ENCODE results near the gene ZNF827. TPM values are rescaled to one million over a fixed set of nuclear protein-coding genes. Genes with fewer than 3 reads are reported as not detected.
A peak's percentile ranks its signal among the peaks of the same experiment; 100 is the strongest.

Gene ZNF827
- total RNA-seq, 1 donor: 16.3 TPM

- Histone ChIP-seq H2AFZ (ENCODE audit: low read length) (no peak overlapping the region), H3K4me2 (ENCODE audit: insufficient read depth, low read length) (no peak overlapping the region), H3K27ac (ENCODE audit: low read depth, low read length) (no peak overlapping the region), H3K36me3 (ENCODE audit: insufficient read depth, low read length) (peaks cover 26% of the 10 kb centered on the region), H3K27me3 (ENCODE audit: insufficient read depth, low read length) (no peaks in the 10 kb centered on the region), H4K20me1 (ENCODE audit: insufficient read depth, low read length) (no peaks in the 10 kb centered on the region), H3K4me3 (ENCODE audit: insufficient read depth, low read length) (no peak overlapping the region), H3K79me2 (ENCODE audit: insufficient read depth, low read length) (no peaks in the 10 kb centered on the region), H3K9me3 (ENCODE audit: low read depth, low read length) (no peaks in the 10 kb centered on the region), H3K4me1 (ENCODE audit: insufficient read depth, low read length) (peaks cover 8% of the 10 kb centered on the region)
- no peak for DNase-seq (ENCODE audit: insufficient read length, low spot score, missing footprints)
- TF ChIP-seq CTCF (IDR thresholded peaks at IDR 0.05; ENCODE audit: extremely low read depth, low read depth, low read length): no peak
These were observed 178.4 kb downstream of the ZNF827 start for GRCh38 chr4:145760176-145760575.

- H3K27me3 ChIP-seq (ENCODE audit: insufficient read depth, low read length): no peaks in the 10 kb centered on the region
- no peak for TF ChIP-seq CTCF (IDR thresholded peaks at IDR 0.05; ENCODE audit: extremely low read depth, low read depth, low read length)
- H3K36me3 ChIP-seq (ENCODE audit: insufficient read depth, low read length): peaks cover 9% of the 10 kb centered on the region
- no peak overlapping the region for H3K27ac ChIP-seq (ENCODE audit: low read depth, low read length)
- DNase-seq (ENCODE audit: insufficient read length, low spot score, missing footprints): no peak
- no peaks in the 10 kb centered on the region for H3K79me2 ChIP-seq (ENCODE audit: insufficient read depth, low read length)
- no peak overlapping the region for H2AFZ ChIP-seq (ENCODE audit: low read length)
- H4K20me1 ChIP-seq (ENCODE audit: insufficient read depth, low read length): no peaks in the 10 kb centered on the region
- H3K9me3 ChIP-seq (ENCODE audit: low read depth, low read length): no peaks in the 10 kb centered on the region
- H3K4me3 ChIP-seq (ENCODE audit: insufficient read depth, low read length): no peak overlapping the region
- H3K4me1 ChIP-seq (ENCODE audit: insufficient read depth, low read length): peaks cover 9% of the 10 kb centered on the region
- no peak overlapping the region for H3K4me2 ChIP-seq (ENCODE audit: insufficient read depth, low read length)
These were observed 181.4 kb downstream of the ZNF827 start for GRCh38 chr4:145757188-145757587.

- Histone ChIP-seq H2AFZ (ENCODE audit: low read length) (no peak overlapping the region), H3K4me3 (ENCODE audit: insufficient read depth, low read length) (no peak overlapping the region), H3K79me2 (ENCODE audit: insufficient read depth, low read length) (no peaks in the 10 kb centered on the region), H3K27ac (ENCODE audit: low read depth, low read length) (peak overlapping the region; percentile 3), H3K27me3 (ENCODE audit: insufficient read depth, low read length) (no peaks in the 10 kb centered on the region), H4K20me1 (ENCODE audit: insufficient read depth, low read length) (no peaks in the 10 kb centered on the region), H3K4me1 (ENCODE audit: insufficient read depth, low read length) (peaks cover 9% of the 10 kb centered on the region), H3K4me2 (ENCODE audit: insufficient read depth, low read length) (no peak overlapping the region), H3K36me3 (ENCODE audit: insufficient read depth, low read length) (peaks cover 7% of the 10 kb centered on the region), H3K9me3 (ENCODE audit: low read depth, low read length) (no peaks in the 10 kb centered on the region)
- no peak for DNase-seq (ENCODE audit: insufficient read length, low spot score, missing footprints)
- TF ChIP-seq CTCF (IDR thresholded peaks at IDR 0.05; ENCODE audit: extremely low read depth, low read depth, low read length): no peak
These were observed 182.4 kb downstream of the ZNF827 start for GRCh38 chr4:145756244-145756643.

GRCh38 chr4:145755802-145756201, 182.8 kb downstream of the ZNF827 start:
- no peaks in the 10 kb centered on the region for H3K27me3 ChIP-seq (ENCODE audit: insufficient read depth, low read length)
- H4K20me1 ChIP-seq (ENCODE audit: insufficient read depth, low read length): no peaks in the 10 kb centered on the region
- H2AFZ ChIP-seq (ENCODE audit: low read length): no peak overlapping the region
- DNase-seq (ENCODE audit: insufficient read length, low spot score, missing footprints): no peak
- peaks cover 9% of the 10 kb centered on the region for H3K4me1 ChIP-seq (ENCODE audit: insufficient read depth, low read length)
- H3K79me2 ChIP-seq (ENCODE audit: insufficient read depth, low read length): no peaks in the 10 kb centered on the region
- no peak overlapping the region for H3K4me3 ChIP-seq (ENCODE audit: insufficient read depth, low read length)
- no peak for TF ChIP-seq CTCF (IDR thresholded peaks at IDR 0.05; ENCODE audit: extremely low read depth, low read depth, low read length)
- peak overlapping the region; percentile 3 for H3K27ac ChIP-seq (ENCODE audit: low read depth, low read length)
- H3K9me3 ChIP-seq (ENCODE audit: low read depth, low read length): no peaks in the 10 kb centered on the region
- H3K4me2 ChIP-seq (ENCODE audit: insufficient read depth, low read length): no peak overlapping the region
- H3K36me3 ChIP-seq (ENCODE audit: insufficient read depth, low read length): peaks cover 7% of the 10 kb centered on the region

Measured in osteoblast (primary cell).